Measurements from ENCODE around the gene NMNAT2.

DNA sequence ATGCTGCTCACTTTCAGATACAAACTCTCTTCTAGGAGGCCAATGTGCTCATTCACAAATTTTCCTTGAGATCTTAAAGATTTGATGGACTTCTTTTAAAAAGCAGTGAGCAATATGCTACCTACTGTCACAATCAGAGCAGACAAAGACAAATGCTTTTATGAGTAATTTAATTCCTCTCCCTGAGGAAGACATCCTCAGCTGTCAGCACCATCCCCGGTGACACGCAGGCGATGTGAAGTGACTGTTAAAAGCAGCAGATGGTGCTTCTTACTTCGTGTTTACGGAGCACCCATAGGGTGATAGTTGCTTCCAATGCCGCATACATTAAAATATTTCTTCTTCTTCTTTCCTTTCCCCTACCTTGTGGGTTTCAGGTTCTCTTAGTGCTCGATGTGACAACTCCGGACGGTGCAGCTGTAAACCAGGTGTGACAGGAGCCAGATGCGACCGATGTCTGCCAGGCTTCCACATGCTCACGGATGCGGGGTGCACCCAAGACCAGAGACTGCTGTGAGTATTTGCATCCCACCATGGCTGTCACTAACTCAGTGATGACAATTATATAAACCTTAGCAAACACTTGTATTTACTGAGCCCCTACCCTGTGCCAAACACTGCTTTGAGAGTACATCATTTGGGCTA is 203.0 kb downstream of the NMNAT2 start:
- TF ChIP-seq POLR2A (IDR thresholded peaks at IDR 0.05), result no peak
- TF ChIP-seq, protein P1, sequence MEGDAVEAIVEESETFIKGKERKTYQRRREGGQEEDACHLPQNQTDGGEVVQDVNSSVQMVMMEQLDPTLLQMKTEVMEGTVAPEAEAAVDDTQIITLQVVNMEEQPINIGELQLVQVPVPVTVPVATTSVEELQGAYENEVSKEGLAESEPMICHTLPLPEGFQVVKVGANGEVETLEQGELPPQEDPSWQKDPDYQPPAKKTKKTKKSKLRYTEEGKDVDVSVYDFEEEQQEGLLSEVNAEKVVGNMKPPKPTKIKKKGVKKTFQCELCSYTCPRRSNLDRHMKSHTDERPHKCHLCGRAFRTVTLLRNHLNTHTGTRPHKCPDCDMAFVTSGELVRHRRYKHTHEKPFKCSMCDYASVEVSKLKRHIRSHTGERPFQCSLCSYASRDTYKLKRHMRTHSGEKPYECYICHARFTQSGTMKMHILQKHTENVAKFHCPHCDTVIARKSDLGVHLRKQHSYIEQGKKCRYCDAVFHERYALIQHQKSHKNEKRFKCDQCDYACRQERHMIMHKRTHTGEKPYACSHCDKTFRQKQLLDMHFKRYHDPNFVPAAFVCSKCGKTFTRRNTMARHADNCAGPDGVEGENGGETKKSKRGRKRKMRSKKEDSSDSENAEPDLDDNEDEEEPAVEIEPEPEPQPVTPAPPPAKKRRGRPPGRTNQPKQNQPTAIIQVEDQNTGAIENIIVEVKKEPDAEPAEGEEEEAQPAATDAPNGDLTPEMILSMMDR (IDR thresholded peaks at IDR 0.05), result no peak

Measured in ovary (tissue), 3 donors.